HG03139 (cell line): ENCODE results near the gene SERPINA4.

Experiments used
- ATAC-seq: cut with Tn5 transposase; IDR thresholded peaks from one replicate; pipeline ENCODE4 v1.9.1; 2021; ENCODE audit not compliant: unreplicated experiment

SERPINA4 gene

GRCh38 chr14:94542111-94542810 is 19.0 kb upstream of the SERPINA4 start:
- no peak for ATAC-seq

- ATAC-seq, result no peak
Observed at GRCh38 chr14:94542811-94543440, 18.3 kb upstream of the SERPINA4 start.

GRCh38 chr14:94543449-94544124 is 17.7 kb upstream of the SERPINA4 start:
- no peak for ATAC-seq

GRCh38 chr14:94544726-94545125 is 16.5 kb upstream of the SERPINA4 start:
- no peak for ATAC-seq

- no peak for ATAC-seq
Observed at GRCh38 chr14:94545131-94545841, 16.0 kb upstream of the SERPINA4 start.

GRCh38 chr14:94547151-94547680 is 14.0 kb upstream of the SERPINA4 start:
- no peak for ATAC-seq

GRCh38 chr14:94547726-94548125 is 13.5 kb upstream of the SERPINA4 start:
- no peak for ATAC-seq

GRCh38 chr14:94548131-94548998 is 12.9 kb upstream of the SERPINA4 start:
- no peak for ATAC-seq

- ATAC-seq, result no peak
Observed at GRCh38 chr14:94548999-94549985, 11.9 kb upstream of the SERPINA4 start.

GRCh38 chr14:94550041-94550440 is 11.2 kb upstream of the SERPINA4 start:
- no peak for ATAC-seq

GRCh38 chr14:94555991-94556390 is 5.3 kb upstream of the SERPINA4 start:
- no peak for ATAC-seq

GRCh38 chr14:94557327-94557726 is 3.9 kb upstream of the SERPINA4 start:
- no peak for ATAC-seq

GRCh38 chr14:94558842-94559241 is 2.4 kb upstream of the SERPINA4 start:
- ATAC-seq, result no peak

- no peak for ATAC-seq
Observed at GRCh38 chr14:94559638-94560290, 1.5 kb upstream of the SERPINA4 start.

GRCh38 chr14:94560291-94560665 is 964 bp upstream of the SERPINA4 start:
- ATAC-seq, result no peak

GRCh38 chr14:94561656-94562010 is 391 bp downstream of the SERPINA4 start:
- ATAC-seq, result no peak

GRCh38 chr14:94562022-94562421 is 780 bp downstream of the SERPINA4 start:
- no peak for ATAC-seq

GRCh38 chr14:94562941-94563883 is 2.0 kb downstream of the SERPINA4 start:
- no peak for ATAC-seq
